GM23338 (cell line): Measurements from ENCODE around the gene SFXN5.

Source experiments
- POLR2AphosphoS5 ChIP-seq: IDR thresholded peaks from 2 replicates; pipeline ENCODE4 v1.6.1; 2016; ENCODE audit warnings: antibody characterized with exemption, low read depth
- TF ChIP-seq, protein P1 (sequence below), 2 experiments: fragments of 200-600 bp in 1 of 2; sonication (generic) in 1 of 2; conservative IDR thresholded peaks; 2 replicates each; pipeline versions ENCODE4 v1.5.1 to v1.6.1; 2016 to 2017; ENCODE audit warnings: antibody characterized with exemption in 2 of 2, low read depth in 2 of 2, mild to moderate bottlenecking in 2 of 2, moderate library complexity in 1 of 2
- TF ChIP-seq, protein P2 (sequence below): IDR thresholded peaks from one replicate; pipeline ENCODE4 v1.6.1; 2018; ENCODE audit warnings: antibody characterized with exemption; ENCODE audit not compliant: unreplicated experiment

DNA sequence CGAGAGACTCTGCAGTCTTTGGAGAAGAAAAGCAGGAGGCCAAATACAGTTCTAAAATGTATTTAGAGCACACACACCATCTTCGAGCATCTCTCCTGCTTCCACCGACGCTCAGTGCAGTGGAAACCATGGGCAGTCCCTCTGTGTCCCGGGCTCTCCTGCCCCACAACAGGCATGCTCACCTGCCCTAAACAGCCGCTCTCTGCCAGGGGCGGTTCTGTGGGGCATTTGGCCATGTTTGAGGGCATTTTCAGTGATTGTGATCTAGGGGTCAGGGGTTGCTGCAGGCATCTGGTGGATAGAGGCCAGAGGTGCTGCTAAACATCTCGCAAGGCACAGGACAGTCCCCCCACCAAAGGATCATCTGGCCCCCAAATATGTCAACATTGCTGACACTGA lies 98.4 kb downstream of the SFXN5 start:
- TF ChIP-seq, protein P1, sequence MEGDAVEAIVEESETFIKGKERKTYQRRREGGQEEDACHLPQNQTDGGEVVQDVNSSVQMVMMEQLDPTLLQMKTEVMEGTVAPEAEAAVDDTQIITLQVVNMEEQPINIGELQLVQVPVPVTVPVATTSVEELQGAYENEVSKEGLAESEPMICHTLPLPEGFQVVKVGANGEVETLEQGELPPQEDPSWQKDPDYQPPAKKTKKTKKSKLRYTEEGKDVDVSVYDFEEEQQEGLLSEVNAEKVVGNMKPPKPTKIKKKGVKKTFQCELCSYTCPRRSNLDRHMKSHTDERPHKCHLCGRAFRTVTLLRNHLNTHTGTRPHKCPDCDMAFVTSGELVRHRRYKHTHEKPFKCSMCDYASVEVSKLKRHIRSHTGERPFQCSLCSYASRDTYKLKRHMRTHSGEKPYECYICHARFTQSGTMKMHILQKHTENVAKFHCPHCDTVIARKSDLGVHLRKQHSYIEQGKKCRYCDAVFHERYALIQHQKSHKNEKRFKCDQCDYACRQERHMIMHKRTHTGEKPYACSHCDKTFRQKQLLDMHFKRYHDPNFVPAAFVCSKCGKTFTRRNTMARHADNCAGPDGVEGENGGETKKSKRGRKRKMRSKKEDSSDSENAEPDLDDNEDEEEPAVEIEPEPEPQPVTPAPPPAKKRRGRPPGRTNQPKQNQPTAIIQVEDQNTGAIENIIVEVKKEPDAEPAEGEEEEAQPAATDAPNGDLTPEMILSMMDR (conservative IDR thresholded peaks at IDR 0.05; ENCODE audit: low read depth in 2 of 2): no peak
- TF ChIP-seq, protein P2, sequence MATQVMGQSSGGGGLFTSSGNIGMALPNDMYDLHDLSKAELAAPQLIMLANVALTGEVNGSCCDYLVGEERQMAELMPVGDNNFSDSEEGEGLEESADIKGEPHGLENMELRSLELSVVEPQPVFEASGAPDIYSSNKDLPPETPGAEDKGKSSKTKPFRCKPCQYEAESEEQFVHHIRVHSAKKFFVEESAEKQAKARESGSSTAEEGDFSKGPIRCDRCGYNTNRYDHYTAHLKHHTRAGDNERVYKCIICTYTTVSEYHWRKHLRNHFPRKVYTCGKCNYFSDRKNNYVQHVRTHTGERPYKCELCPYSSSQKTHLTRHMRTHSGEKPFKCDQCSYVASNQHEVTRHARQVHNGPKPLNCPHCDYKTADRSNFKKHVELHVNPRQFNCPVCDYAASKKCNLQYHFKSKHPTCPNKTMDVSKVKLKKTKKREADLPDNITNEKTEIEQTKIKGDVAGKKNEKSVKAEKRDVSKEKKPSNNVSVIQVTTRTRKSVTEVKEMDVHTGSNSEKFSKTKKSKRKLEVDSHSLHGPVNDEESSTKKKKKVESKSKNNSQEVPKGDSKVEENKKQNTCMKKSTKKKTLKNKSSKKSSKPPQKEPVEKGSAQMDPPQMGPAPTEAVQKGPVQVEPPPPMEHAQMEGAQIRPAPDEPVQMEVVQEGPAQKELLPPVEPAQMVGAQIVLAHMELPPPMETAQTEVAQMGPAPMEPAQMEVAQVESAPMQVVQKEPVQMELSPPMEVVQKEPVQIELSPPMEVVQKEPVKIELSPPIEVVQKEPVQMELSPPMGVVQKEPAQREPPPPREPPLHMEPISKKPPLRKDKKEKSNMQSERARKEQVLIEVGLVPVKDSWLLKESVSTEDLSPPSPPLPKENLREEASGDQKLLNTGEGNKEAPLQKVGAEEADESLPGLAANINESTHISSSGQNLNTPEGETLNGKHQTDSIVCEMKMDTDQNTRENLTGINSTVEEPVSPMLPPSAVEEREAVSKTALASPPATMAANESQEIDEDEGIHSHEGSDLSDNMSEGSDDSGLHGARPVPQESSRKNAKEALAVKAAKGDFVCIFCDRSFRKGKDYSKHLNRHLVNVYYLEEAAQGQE: no peak
- no peak for TF ChIP-seq POLR2AphosphoS5
